HG03521 (cell line): ENCODE measurements around the gene SIK2.
"Not testable (repeated sequence)": the region's sequence is repeated elsewhere in the genome, so short reads cannot be mapped to it uniquely, and the experiment has no call there.

Experiments
- ATAC-seq: cut with Tn5 transposase; IDR thresholded peaks from one replicate; pipeline ENCODE4 v1.9.1; 2021; ENCODE audit warnings: mild to moderate bottlenecking, moderate library complexity; ENCODE audit not compliant: unreplicated experiment

Gene SIK2

GRCh38 chr11:111620518-111620917 is 18.3 kb downstream of the SIK2 start:
- ATAC-seq = no peak

GRCh38 chr11:111623527-111624030 is 21.3 kb downstream of the SIK2 start:
- no peak for ATAC-seq

GRCh38 chr11:111624608-111625007 is 22.4 kb downstream of the SIK2 start:
- ATAC-seq = no peak

- no peak for ATAC-seq
Observed at GRCh38 chr11:111627591-111627990, 25.3 kb downstream of the SIK2 start.

GRCh38 chr11:111629499-111629898 is 27.2 kb downstream of the SIK2 start:
- no peak for ATAC-seq

GRCh38 chr11:111631024-111631665 is 28.9 kb downstream of the SIK2 start:
- no peak for ATAC-seq

- no peak for ATAC-seq
Observed at GRCh38 chr11:111631666-111632039, 29.4 kb downstream of the SIK2 start.

GRCh38 chr11:111632516-111633220 is 30.4 kb downstream of the SIK2 start:
- ATAC-seq = no peak

- no peak for ATAC-seq
Observed at GRCh38 chr11:111633248-111633647, 31.0 kb downstream of the SIK2 start.

- ATAC-seq = no peak
Observed at GRCh38 chr11:111633756-111634362, 31.6 kb downstream of the SIK2 start.

- no peak for ATAC-seq
Observed at GRCh38 chr11:111634981-111635705, 32.9 kb downstream of the SIK2 start.

GRCh38 chr11:111635706-111636045 is 33.4 kb downstream of the SIK2 start:
- ATAC-seq = no peak

- no peak for ATAC-seq
Observed at GRCh38 chr11:111637885-111638284, 35.6 kb downstream of the SIK2 start.

GRCh38 chr11:111639226-111639925 is 37.1 kb downstream of the SIK2 start:
- no peak for ATAC-seq

GRCh38 chr11:111641339-111642015 is 39.2 kb downstream of the SIK2 start:
- ATAC-seq = no peak

- no peak for ATAC-seq
Observed at GRCh38 chr11:111642542-111642941, 40.3 kb downstream of the SIK2 start.

- ATAC-seq = no peak
Observed at GRCh38 chr11:111644922-111645321, 42.7 kb downstream of the SIK2 start.

GRCh38 chr11:111645657-111646316 is 43.5 kb downstream of the SIK2 start:
- ATAC-seq = no peak

GRCh38 chr11:111651336-111651735 is 49.1 kb downstream of the SIK2 start:
- not testable (repeated sequence) for ATAC-seq

- no peak for ATAC-seq
Observed at GRCh38 chr11:111652184-111652583, 49.9 kb downstream of the SIK2 start.
